ENCODE results near the gene SMAD6.
A peak's percentile ranks its signal among the peaks of the same experiment; 100 is the strongest.

SMAD6 gene

DNA sequence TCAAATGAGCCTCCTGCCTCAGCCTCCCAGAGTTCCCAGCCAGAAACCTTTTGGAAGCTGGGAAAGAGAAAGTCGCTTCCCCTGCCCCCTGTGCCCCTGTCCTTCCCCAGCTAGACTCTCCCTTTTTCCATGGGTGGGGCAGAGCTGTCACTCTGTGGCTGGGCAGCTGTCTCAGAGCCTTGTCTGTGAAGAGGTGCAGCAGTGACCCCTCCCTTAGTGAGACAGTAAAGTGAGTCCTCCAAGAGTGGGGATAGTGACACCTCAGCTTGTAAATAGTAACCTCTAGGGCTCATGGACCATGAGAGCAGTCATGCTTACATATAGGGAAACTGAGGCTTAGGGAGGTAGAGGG, 76.3 kb downstream of the SMAD6 start:
- no peak for DNase-seq

DNA sequence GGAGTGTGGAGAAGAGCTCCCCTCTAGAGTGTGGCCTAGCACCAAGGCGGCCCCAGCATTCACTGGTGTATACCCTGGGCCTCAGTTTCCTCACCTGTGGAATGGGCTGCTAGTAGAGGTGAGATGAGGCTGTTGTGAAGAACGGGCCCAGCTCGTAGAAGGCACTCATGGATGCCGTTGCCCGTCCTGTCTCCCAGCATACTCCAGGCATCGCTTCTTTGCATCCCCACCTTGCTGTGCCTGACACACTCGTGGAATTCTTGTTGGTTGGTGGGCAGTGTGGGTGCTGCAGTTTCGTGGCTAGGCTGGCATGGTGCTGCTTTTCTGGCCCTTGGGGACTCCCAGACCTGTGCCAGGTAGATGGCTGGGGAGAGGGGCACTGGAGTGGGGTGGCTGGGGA, 76.7 kb downstream of the SMAD6 start:
- no peak for DNase-seq

DNA sequence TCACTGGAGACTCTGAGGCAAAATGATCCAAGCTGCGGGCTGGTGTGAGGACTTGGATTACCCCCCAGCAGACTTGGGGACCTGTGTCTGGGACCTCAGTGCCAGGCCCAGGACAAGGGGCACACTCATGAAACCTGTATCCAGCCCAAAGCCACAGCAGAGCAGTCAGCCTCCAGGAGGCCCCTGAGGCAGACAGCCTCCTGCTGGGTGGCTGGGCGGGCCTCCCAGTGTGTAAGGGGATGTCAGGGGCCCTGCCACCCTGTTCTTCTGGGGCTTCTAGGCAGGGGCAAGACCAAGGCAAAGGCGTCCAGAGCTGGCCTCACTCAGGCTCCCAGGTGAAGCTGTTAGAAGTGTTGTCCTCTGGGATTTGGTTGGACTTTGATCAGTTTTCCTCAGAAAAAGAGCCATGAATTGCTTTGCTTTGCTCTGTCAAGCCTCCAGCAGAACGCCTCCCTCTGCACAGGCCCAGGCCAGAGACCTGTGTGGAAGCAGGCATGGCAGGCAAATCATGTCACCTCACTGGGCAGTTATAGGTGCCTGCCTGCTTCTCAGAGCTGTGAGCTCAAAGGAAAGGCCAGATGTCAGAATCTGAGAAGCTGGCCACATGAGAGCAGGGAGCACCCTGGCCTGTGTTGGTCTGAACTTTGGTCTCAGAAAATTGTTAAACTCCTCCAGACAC, 77.4 kb downstream of the SMAD6 start:
- no peak for DNase-seq

DNA sequence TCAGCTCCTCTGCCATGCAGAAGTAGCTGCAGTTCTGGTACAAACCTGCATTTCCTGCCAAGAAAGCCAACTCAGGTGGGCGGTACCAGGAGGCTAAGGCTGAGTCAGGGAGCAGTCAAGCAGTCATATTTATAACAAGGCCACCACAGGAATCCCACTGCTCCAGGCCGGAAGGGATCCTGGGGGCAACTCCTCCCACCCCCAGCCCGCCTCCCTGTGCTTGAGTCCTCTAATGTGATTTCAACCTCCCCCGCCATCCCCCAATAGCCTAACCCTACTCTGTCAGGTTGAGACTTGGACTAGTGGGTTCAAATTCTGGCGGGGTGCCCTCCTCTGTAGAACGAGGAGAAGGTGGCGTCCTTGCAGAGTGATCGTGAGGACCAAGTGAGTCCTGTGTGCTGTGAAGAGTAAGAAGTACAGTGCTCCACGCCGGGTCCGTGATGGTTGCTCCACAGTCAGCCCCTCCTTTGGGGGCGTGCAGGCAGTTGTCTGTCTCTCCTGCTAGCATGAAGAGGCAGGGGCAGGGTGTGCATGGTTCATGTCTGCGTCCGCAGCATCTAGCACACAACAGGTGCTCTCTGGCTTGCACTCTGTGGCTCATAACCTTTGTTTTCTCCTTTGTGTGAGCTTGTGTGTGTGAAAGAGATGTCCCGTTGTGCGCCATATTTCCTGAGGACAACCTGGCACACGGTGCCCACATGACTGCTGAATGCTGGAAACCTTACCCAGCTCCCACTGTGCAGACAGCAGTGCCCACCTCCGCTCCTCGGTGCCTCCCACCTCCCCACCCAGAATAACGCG, 78.3 kb downstream of the SMAD6 start:
- no peak for DNase-seq

DNA sequence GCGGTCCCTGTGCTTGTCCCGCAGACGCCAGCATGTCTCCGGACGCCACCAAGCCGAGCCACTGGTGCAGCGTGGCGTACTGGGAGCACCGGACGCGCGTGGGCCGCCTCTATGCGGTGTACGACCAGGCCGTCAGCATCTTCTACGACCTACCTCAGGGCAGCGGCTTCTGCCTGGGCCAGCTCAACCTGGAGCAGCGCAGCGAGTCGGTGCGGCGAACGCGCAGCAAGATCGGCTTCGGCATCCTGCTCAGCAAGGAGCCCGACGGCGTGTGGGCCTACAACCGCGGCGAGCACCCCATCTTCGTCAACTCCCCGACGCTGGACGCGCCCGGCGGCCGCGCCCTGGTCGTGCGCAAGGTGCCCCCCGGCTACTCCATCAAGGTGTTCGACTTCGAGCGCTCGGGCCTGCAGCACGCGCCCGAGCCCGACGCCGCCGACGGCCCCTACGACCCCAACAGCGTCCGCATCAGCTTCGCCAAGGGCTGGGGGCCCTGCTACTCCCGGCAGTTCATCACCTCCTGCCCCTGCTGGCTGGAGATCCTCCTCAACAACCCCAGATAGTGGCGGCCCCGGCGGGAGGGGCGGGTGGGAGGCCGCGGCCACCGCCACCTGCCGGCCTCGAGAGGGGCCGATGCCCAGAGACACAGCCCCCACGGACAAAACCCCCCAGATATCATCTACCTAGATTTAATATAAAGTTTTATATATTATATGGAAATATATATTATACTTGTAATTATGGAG, 79.1 kb downstream of the SMAD6 start:
- DNase-seq: no peak

DNA sequence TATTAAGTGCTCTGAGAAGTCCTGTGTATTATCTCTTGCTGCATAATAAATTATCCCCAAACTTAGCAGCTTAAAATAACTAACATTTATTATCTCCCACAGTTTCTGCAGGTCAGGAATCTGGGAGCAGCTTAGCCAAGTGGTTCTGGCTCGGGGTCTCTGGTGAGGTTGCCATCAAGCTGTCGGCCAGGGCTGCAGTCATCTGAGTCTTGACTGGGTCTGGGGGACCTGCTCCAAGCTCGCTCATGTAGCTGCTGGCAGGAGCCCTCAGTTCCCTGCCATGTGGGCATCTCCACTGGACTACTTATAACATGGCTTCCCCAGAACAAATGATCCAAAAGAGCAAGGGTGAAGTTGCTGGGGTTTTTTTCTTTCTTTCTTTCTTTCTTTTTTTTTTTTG, 80.7 kb downstream of the SMAD6 start:
- DNase-seq: no peak

DNA sequence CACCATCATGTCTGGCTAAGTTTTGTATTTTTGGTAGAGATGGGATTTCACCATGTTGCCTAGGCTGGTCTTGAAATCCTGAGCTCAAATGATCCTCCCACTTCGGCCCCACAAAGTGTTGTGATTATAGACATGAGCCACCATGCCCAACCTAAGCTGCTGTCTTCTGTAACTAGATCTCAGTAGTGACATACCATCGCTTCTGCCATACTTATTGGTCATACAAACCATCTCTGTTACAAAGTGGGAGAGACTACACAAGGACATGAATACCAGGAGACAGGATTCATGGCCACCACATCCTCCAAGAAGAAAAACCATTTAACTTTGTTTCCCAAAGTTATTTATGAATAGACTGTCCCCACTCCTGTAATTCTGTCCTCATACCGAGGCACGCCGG, 81.3 kb downstream of the SMAD6 start:
- DNase-seq: no peak

DNA sequence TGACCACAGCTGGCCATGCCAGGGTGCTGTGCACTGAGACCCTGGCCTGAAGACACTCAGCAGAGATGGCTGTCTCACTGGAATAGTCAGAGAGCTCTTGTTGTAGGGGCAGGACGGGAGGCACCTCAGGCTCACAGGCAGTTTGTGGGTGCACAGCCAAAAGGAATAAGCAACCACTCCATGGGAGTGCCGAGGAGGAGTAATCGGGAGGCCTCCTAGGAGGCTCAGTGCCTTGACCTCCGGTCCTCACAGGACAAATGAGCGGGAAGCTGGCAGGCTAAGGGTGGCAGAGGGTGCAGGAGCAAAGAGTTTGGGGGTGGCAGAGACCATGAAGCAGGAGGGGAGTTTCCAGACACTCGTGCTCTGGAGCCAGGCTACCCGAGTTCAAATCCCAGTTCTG, 81.7 kb downstream of the SMAD6 start:
- DNase-seq: no peak

DNA sequence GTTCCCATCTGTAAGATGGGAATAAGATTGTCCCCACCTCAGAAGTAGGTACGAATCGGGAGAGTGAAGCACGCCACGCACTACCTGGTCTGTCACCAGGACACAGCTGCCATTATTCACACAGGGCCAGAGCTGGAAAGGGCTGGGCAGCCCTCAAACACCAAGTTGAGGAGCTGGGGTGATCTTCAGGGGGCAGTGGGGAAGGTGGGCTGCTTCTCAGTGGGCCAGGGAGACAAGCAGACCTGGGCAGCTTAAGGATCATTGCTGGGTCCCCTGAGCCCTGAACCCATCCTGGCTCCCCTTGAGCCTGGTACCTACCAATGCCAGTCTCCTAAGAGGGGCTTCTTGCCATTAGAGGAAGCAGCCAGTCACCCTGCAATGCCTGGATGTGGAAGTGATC, 82.1 kb downstream of the SMAD6 start:
- no peak for DNase-seq

DNA sequence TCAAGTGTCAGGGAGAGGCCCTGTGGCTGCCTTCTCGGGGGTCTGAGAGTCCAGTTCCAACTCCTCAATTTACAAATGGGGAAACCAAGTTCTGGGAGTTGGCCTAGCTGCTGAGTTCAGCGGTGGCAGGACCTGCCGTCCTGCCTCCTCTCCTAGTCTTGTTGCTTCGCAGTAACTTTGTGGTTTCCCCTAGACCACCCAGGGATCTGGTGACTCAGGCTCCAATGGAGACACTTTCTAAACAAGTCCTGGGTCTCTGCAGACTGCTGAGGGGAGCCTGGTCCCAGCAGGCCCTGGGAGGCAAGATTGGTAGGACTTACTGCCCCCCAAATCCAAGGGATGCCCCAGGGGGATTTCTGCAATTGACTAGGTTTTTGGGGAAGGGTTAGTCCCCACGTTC, 83.6 kb downstream of the SMAD6 start:
- DNase-seq: no peak

DNA sequence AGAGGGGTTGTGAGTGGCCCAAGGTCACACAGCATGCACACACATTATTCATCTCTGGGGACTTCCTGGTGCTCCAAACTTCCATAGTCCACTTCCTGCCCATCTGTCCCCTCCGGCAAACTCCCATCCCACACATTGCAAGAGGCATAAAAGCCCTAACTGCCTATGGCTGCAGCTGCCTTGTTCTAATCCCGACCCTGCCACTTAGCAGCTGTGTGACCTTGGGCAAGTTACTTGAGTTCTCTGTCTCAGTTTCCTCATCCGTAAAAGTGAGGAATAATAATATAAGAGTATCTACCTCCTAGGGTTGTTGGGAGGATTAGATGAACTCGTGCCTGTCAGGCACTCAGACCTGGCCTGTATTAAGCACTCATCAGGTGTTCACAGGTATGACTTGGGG, 84.2 kb downstream of the SMAD6 start:
- DNase-seq: no peak

DNA sequence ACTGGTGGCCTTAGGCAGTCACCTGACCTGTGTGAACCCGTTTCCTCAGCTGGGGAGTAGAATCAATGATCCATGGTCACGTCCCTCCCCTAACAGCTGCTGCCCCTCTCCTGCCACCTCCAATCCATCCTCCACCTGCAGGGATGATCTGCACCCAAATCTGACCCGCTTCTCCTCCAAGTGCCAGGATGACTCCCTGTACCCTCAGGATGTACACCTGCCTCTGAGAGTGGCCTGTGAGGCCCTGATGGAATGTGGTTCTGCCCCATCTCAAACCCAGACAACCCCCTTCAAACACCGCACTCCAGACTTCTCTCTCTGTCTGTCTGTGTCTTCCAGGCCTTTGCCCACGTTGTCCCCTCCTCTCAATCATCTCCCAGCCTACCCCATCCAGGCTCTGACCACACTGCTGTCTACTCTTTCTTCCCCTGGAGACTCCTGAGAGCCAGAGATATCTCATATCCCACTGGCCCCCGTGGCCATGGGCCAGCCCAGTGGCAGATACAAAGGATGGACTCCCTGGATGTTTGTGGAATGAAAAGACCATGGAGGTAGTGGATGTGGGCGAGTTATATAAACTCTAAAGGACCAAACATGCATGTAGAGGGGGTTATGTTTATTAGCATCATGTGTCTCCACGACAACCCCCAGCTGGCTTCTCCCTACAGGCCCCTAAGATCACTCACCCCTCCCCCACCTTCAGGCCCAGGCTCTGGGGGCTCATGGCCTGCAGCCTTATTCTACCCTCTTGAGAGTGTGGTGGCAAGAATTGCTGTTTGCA, 84.9 kb downstream of the SMAD6 start:
- no peak for DNase-seq

DNA sequence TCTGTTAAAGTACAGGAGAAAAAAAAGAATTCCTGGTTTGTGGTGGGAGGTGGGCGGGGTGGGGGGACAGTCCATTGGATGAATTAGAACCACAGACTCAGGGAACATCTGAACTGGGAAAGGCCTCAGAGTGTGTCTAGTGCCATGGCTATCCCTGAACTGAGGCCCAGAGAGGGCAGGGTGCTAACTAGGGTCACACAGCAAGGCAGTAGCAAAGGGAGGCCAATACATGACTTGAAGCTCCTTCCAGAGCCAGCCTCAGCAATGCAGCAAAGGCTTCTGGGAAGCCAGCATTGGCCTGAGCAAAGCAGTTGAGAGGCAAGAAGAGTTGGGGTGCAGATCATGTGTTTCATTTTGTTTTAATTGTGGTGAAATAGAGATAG, 85.4 kb downstream of the SMAD6 start:
- DNase-seq: no peak

DNA sequence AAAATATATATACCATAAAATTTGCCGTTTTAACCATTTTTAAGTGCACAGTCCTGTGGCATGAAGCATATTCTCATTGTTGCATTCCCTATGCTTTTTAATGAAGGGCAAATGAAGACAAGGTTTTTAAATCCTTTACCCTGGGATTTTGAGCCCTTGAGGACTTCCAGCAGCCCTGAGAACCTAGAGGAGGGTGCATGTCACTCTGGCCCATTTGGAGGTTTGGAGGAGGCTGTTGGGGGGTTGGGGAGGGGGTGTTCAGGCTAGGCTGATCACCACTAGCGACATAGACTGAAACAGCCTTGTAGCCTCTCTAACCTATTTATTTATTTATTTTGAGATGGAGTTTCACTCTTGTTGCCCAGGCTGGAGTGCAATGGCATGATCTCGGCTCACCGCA, 86.0 kb downstream of the SMAD6 start:
- DNase-seq: no peak

DNA sequence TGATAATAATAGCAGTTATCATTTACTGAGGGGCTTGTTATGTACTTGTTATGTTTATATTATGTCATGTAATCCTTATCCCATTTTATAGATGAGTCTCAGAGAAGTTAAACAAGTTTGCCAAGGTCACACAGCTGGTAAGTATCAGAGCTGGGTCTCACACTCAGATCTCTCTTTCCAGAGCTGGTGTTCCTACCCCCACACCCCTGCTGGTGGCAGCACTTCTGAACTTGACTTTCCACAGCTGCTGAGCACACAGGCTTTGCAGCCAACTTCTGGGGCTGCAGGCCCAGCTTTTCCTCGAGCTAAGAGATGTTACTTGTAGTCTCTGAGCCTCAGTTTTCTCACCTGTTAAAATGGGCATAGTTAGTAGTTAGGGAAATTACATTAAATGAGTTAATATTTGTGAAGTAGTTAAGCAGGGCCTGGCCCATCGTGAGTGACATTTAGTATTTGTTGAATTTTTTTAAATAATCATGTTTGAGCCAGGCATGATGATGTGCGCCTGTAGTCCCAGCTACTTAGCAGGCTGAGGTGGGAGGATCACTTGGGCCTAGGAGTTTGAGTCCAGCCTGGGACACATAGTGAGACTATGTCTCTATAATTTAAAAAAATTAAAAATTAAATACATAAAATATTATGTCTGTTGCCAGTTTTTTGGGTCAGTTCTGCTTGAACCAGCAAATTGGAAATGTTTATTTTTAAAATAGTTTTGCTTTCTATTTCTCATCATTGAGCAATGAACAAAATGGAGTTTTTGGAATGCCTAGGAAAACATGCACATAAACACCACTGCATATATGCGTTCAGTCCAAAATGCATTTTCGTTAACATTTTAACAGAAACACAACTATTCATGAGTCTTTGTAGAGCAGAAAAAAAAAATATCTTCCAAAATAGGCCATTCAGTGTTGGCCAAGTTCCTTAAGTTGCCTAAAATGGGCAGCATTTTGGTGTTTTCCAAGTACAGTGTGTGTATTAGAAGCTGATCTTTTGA, 87.3 kb downstream of the SMAD6 start:
- peak; percentile 15 for DNase-seq

DNA sequence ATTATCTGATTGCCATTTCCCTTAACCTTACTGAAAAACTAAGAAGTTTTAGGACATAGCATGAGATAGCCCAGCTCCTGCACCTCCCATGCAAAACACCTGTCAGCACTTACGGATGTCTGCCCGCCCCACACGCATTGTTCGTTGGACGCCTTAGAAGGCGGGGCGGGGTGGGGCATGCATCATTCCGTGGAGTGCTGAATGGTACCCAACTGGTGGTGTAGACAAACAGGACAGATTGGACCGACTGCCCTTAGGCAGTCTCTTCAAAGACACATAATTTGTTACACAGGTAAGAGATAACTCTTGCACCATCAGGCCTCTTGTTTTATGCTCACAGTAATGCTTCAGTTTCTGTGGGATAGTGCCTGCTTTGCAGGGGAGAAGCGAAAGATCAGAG, 93.8 kb downstream of the SMAD6 start:
- no peak for DNase-seq

DNA sequence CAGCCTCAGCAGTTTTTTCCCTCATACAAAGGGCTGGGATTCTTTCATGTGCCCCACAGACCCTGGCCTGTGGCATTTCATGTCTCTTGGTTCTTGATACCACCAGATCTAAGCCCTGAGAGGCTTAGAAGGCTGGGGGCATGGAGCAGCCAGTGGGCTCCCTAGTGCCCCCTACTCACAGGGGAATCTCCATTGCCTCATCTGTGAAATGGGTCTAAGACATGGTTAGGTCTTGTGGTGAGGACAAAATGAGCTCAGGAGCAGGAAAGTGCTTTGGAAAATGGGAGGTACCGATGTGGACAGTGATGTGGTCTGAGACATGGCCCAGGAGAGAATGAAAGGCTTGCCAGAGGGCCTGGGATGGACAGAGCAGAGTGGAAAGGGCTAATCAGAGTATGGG, 94.3 kb downstream of the SMAD6 start:
- no peak for DNase-seq

DNA sequence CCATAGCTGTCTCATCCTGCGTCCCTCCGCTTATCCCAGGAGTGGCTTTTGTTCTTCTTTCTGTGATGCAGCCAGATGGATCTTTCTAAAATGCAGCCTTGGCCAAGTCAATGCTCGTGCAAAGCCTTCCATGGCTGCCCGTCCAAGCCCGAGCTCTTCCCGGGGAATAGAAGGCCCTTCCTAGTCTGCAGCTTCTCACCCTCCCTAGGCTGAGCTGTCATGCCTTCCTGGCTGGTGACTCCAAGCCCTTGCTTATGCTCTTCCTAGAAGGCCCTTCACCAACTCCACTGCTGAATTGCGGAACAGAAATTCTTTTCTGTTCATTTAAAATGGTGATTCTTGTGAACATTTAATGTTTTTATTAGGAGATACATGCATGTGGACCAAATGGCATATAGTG, 95.9 kb downstream of the SMAD6 start:
- no peak for DNase-seq

DNA sequence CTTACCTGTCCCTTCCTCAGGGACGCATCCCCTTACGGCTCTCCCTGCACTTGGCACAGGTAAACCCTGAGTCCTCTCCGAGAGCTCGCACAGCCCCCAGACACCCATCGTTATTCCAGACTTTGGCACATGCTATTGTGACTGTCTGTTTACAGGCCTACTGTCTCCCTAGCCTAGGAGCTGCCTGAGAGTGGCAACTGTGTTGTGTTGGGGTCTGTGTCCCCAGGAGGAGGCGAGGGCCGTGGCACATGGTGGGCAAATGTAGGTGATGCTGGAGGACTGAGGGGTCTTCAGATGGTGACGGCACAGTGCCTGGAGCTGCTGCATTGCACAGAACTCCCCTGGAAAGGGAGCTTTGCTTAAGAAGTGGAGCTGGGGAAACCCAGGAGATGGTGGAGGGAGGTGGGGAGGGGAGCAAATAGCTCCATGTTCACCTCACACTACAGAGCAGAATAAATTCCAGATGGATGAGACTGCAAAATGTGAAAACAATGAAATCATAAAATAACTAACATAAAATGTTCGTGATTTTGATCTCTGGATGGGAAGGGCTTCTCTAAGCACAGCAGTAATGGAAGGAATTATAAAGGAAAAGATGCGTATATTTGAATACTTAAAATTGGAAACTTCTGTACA, 96.5 kb downstream of the SMAD6 start:
- DNase-seq: no peak

DNA sequence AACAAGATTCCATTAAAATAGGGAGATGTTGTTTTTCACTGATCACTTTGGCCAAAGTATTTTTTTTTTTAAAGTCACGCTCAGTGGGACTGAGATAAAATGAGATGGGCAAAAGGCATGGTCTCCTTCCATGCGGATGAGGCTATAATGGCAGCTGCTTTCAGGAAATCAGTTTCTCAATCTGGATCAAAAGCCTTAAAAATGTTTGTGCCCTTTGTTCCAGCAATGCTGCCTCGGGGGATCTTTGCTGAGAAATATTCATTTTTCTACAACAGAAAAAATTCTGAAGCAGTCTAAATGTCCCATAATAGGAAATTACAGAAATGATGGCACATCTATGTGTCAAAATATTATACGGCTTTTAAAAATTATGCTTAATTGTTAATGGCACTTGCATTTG, 97.2 kb downstream of the SMAD6 start:
- DNase-seq: no peak

DNA sequence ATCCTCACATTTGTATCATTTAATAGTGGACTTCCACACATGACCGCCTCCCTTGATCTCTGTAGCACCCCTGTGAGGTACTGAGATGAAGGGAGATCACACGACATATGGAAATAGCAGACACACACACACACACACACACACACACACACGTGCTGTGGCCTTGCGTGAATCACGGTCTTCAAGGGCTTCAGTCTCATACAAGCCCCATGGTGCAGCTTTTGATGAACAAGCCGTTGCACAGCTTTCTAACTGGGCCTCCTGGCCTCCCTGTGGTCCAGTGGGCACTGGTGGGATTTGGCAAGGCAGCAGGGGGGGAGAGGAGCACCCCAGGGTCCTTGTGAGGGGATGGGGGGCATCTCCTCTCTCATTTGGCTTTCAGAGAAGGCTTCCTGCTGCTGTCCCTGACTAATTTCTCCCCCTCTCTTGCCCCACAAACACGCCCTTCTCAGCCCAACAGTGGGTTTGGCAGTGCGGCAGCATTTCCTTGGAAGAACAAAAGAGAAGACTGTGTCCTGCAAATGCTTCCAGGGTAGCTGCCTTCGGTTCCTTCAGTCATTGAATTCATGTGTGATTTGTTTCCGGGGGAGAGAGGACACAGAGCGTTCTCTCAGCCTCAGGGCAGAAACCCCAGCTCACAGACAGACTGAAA, 98.7 kb downstream of the SMAD6 start:
- DNase-seq: no peak

Measured in activated CD4-positive, alpha-beta T cell treated with anti-CD3 and anti-CD28 coated beads, Interleukin-10, Interleukin-2, amounts not matched to agents 100 ng/mL and 50 ng/mL, durations not matched to agents 16 hours and 8 hours (primary cell).